ELR (cell line): ENCODE measurements around the gene ICE2.

Experiments
- DNase-seq: peaks from one replicate; pipeline ENCODE4 v3.0.0-alpha.2; 2015; ENCODE audit warnings: low read depth

The ICE2 gene

DNA sequence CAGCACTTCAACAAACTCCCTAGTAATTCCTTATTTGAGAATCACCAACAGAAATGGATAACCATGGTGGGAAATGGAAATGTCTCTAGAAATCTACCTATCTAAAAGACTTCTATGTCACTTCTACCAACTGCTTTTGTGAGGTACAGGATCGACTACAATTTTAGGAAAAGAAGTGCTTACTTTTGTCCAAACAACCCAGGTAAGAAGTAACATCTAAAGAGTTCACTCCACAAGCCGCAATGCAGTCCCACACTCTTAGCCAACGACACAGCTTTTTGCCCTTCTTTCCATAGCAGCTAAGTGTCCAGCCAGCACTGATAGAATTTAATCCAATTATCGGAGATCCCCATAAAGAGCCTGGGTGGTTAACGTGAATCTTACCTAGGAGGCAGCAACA, 109.2 kb downstream of the ICE2 start:
- no peak for DNase-seq
